HG02623 (cell line): Measurements from ENCODE around the gene ID2.

ENCODE experiments used
- ATAC-seq: cut with Tn5 transposase; IDR thresholded peaks from one replicate; pipeline ENCODE4 v1.9.1; 2021; ENCODE audit warnings: moderate library complexity; ENCODE audit not compliant: unreplicated experiment

Gene ID2

GRCh38 chr2:8667896-8668512, 13.9 kb upstream of the ID2 start:
- no peak for ATAC-seq

- no peak for ATAC-seq
Observed at GRCh38 chr2:8669157-8669817, 12.6 kb upstream of the ID2 start.

- no peak for ATAC-seq
Observed at GRCh38 chr2:8670580-8670979, 11.3 kb upstream of the ID2 start.

- no peak for ATAC-seq
Observed at GRCh38 chr2:8671176-8671575, 10.7 kb upstream of the ID2 start.

GRCh38 chr2:8671802-8672201, 10.1 kb upstream of the ID2 start:
- no peak for ATAC-seq

- no peak for ATAC-seq
Observed at GRCh38 chr2:8672940-8673339, 8.9 kb upstream of the ID2 start.

GRCh38 chr2:8673381-8673780, 8.5 kb upstream of the ID2 start:
- no peak for ATAC-seq

GRCh38 chr2:8674420-8675009, 7.3 kb upstream of the ID2 start:
- ATAC-seq: no peak

- ATAC-seq: no peak
Observed at GRCh38 chr2:8675543-8675942, 6.3 kb upstream of the ID2 start.

GRCh38 chr2:8676191-8676920, 5.5 kb upstream of the ID2 start:
- no peak for ATAC-seq

- ATAC-seq: no peak
Observed at GRCh38 chr2:8676921-8677645, 4.8 kb upstream of the ID2 start.

- no peak for ATAC-seq
Observed at GRCh38 chr2:8677646-8678592, 3.9 kb upstream of the ID2 start.

GRCh38 chr2:8678731-8679566, 2.9 kb upstream of the ID2 start:
- ATAC-seq: peak; percentile 58

- ATAC-seq: no peak
Observed at GRCh38 chr2:8679567-8679826, 2.4 kb upstream of the ID2 start.

GRCh38 chr2:8679827-8680731, 1.8 kb upstream of the ID2 start:
- ATAC-seq: no peak

- ATAC-seq: no peak
Observed at GRCh38 chr2:8680822-8681760, 765 bp upstream of the ID2 start.
